Peyer's patch (tissue), 4 donors: ENCODE data around the gene RNF20. TPM values are rescaled to one million over a fixed set of nuclear protein-coding genes. Genes with fewer than 3 reads are reported as not detected.

Experiments
- DNase-seq, 3 donors: peaks; one replicate each; pipeline ENCODE4 v3.0.0-alpha.2; 2017 to 2019
- H3K27ac ChIP-seq, 4 donors: fragments of 200-600 bp; sonication (generic); one replicate each; pipeline ENCODE4 v1.5.1; 2016 to 2019
- H3K27me3 ChIP-seq, 2 donors: fragments of 200-600 bp; sonication (generic); one replicate each; pipeline ENCODE4 v1.5.1; 2019
- H3K36me3 ChIP-seq, 3 donors: fragments of 200-600 bp; sonication (generic); one replicate each; pipeline ENCODE4 v1.5.1; 2016 to 2019
- H3K4me1 ChIP-seq, 4 donors: fragments of 200-600 bp; sonication (generic); one replicate each; pipeline ENCODE4 v1.5.1; 2016 to 2019
- H3K4me3 ChIP-seq, 4 donors: fragments of 200-600 bp; sonication (generic); 1 replicate in 3 of 4; 2 replicates in 1 of 4; pipeline ENCODE4 v1.5.1; 2016 to 2019; ENCODE audit warnings: mild to moderate bottlenecking in 1 of 4
- H3K9me3 ChIP-seq, 4 donors: fragments of 200-600 bp; sonication (generic); one replicate each; pipeline ENCODE4 v1.5.1; 2016 to 2019; ENCODE audit warnings: mild to moderate bottlenecking in 1 of 4
- CTCF ChIP-seq, 6 experiments: fragments of 450-650 bp in 4 of 6; fragments of 200-600 bp in 2 of 6; sonication (generic) in 1 of 6; IDR thresholded peaks; one replicate each; pipeline ENCODE4 v1.5.1; 2017 to 2019; ENCODE audit warnings: antibody characterized with exemption in 6 of 6, mild to moderate bottlenecking in 3 of 6, moderate library complexity in 1 of 6
- POLR2A ChIP-seq, 2 donors: fragments of 450-650 bp; IDR thresholded peaks; one replicate each; pipeline ENCODE4 v1.5.1; 2017; ENCODE audit warnings: antibody characterized with exemption in 2 of 2, mild to moderate bottlenecking in 2 of 2, moderate library complexity in 2 of 2
- total RNA-seq, 4 donors: library from RNA; depleted of rRNA; stranded (reverse); fragments of >200 nt; gene quantifications; one replicate each; pipeline ENCODE4 v1.1.0, GENCODE V29; 2016

Gene RNF20
- total RNA-seq, 4 donors from 2014 or later: 14.1 to 35.5 (median 16.1) TPM

GRCh38 chr9:101487443-101487840, 46.2 kb upstream of the RNF20 start:
- TF ChIP-seq CTCF (IDR thresholded peaks at IDR 0.05) (no peak), POLR2A (IDR thresholded peaks at IDR 0.05) (no peak)
- Histone ChIP-seq H3K9me3 (peaks cover 0 to 4% (median 0%) of the 10 kb centered on the region in 4 donors), H3K4me3 (peak overlapping the region in 3 of 4 donors; percentile 37 to 80 (median 66)), H3K36me3 (no peaks in the 10 kb centered on the region), H3K27me3 (no peaks in the 10 kb centered on the region), H3K27ac (peak overlapping the region in 3 of 4 donors; percentile 76 to 86 (median 80)), H3K4me1 (no peaks in the 10 kb centered on the region)
- DNase-seq: no peak

GRCh38 chr9:101495810-101496209, 37.8 kb upstream of the RNF20 start:
- DNase-seq: no peak
- TF ChIP-seq POLR2A (IDR thresholded peaks at IDR 0.05) (no peak), CTCF (IDR thresholded peaks at IDR 0.05) (no peak)

GRCh38 chr9:101498323-101498722, 35.3 kb upstream of the RNF20 start:
- Histone ChIP-seq H3K9me3 (no peaks in the 10 kb centered on the region), H3K27ac (no peak overlapping the region), H3K4me3 (no peak overlapping the region), H3K27me3 (no peaks in the 10 kb centered on the region), H3K4me1 (no peaks in the 10 kb centered on the region), H3K36me3 (no peaks in the 10 kb centered on the region)
- TF ChIP-seq CTCF (IDR thresholded peaks at IDR 0.05) (no peak), POLR2A (IDR thresholded peaks at IDR 0.05) (no peak)
- no peak for DNase-seq

More at GRCh38 chr9:101495810-101496209, 37.8 kb upstream of the RNF20 start:
- H3K9me3 ChIP-seq: no peaks in the 10 kb centered on the region
- H3K27me3 ChIP-seq: no peaks in the 10 kb centered on the region
- H3K4me3 ChIP-seq: no peak overlapping the region
- H3K36me3 ChIP-seq: no peaks in the 10 kb centered on the region
- no peak overlapping the region for H3K27ac ChIP-seq
- no peaks in the 10 kb centered on the region for H3K4me1 ChIP-seq

GRCh38 chr9:101504188-101504587, 29.5 kb upstream of the RNF20 start:
- Histone ChIP-seq H3K4me3 (no peak overlapping the region), H3K9me3 (no peaks in the 10 kb centered on the region), H3K4me1 (no peaks in the 10 kb centered on the region), H3K36me3 (no peaks in the 10 kb centered on the region), H3K27ac (no peak overlapping the region), H3K27me3 (no peaks in the 10 kb centered on the region)
- no peak for TF ChIP-seq POLR2A (IDR thresholded peaks at IDR 0.05)
- no peak for TF ChIP-seq CTCF (IDR thresholded peaks at IDR 0.05)
- DNase-seq: no peak

GRCh38 chr9:101508211-101508610, 25.4 kb upstream of the RNF20 start:
- no peak for DNase-seq
- H3K9me3 ChIP-seq: no peaks in the 10 kb centered on the region
- no peaks in the 10 kb centered on the region for H3K36me3 ChIP-seq
- no peak overlapping the region for H3K4me3 ChIP-seq
- H3K27ac ChIP-seq: no peak overlapping the region
- H3K27me3 ChIP-seq: no peaks in the 10 kb centered on the region
- no peaks in the 10 kb centered on the region for H3K4me1 ChIP-seq
- no peak for TF ChIP-seq CTCF (IDR thresholded peaks at IDR 0.05)
- TF ChIP-seq POLR2A (IDR thresholded peaks at IDR 0.05): no peak

GRCh38 chr9:101509572-101509971, 24.1 kb upstream of the RNF20 start:
- Histone ChIP-seq H3K27me3 (no peaks in the 10 kb centered on the region), H3K36me3 (no peaks in the 10 kb centered on the region), H3K4me1 (no peaks in the 10 kb centered on the region), H3K9me3 (no peaks in the 10 kb centered on the region), H3K27ac (no peak overlapping the region), H3K4me3 (no peak overlapping the region)
- DNase-seq: no peak
- TF ChIP-seq CTCF (IDR thresholded peaks at IDR 0.05): no peak
- TF ChIP-seq POLR2A (IDR thresholded peaks at IDR 0.05): no peak
